ENCODE measurements around the gene IL4I1. TPM values are rescaled to one million over a fixed set of nuclear protein-coding genes. Genes with fewer than 3 reads are reported as not detected.

The IL4I1 gene
- total and polyA plus RNA-seq, 2 of the 8 experiments (the other 6 are each of a cell fraction or from before 2014, with no cell fraction given), result 0.41 to 0.76 TPM

DNA sequence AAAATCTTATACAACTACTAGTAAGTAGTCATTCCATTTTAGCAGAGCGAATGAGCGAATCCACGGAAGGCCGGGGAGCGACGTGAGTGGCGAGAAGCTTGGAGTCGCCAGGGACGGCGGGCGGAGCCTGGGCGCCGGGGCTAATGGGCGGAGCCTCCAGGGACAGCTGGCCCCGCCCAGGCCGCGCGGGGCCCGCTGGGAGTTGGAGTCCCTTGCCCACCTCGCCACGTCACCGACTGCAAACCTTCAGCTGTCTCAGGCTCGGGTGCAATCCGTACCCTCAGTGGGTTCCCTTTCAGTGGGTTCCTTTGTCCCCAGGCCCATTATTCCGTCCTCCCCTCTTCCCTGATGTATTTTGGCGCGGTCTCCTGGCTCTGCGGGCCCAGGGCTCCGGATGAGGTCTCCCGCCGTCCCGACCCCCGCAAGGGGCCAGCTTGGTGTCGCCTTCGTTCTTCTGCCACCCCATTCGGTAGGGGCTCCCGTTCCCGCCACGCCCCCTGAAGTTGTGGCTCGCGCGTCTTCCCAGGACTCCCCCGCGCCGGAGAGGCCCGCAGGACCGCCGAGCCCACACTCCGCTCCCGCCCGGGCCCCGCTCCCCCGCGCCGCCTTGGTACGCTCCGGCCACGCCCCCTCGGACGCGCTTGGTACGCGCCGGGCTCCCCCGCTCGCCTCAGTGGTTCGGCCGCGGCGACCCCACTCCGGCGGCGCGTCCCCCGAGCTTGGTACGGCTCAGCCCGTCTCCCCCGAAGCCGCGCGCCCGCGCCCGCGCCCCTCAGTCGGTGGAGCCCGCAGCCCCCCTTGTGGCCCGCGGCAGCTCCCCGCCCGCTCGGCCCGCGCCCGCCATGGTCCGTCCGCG is 46.0 kb downstream of the IL4I1 start, which contains the start of gene PTOV1 (continued):
- TF ChIP-seq, protein P1, sequence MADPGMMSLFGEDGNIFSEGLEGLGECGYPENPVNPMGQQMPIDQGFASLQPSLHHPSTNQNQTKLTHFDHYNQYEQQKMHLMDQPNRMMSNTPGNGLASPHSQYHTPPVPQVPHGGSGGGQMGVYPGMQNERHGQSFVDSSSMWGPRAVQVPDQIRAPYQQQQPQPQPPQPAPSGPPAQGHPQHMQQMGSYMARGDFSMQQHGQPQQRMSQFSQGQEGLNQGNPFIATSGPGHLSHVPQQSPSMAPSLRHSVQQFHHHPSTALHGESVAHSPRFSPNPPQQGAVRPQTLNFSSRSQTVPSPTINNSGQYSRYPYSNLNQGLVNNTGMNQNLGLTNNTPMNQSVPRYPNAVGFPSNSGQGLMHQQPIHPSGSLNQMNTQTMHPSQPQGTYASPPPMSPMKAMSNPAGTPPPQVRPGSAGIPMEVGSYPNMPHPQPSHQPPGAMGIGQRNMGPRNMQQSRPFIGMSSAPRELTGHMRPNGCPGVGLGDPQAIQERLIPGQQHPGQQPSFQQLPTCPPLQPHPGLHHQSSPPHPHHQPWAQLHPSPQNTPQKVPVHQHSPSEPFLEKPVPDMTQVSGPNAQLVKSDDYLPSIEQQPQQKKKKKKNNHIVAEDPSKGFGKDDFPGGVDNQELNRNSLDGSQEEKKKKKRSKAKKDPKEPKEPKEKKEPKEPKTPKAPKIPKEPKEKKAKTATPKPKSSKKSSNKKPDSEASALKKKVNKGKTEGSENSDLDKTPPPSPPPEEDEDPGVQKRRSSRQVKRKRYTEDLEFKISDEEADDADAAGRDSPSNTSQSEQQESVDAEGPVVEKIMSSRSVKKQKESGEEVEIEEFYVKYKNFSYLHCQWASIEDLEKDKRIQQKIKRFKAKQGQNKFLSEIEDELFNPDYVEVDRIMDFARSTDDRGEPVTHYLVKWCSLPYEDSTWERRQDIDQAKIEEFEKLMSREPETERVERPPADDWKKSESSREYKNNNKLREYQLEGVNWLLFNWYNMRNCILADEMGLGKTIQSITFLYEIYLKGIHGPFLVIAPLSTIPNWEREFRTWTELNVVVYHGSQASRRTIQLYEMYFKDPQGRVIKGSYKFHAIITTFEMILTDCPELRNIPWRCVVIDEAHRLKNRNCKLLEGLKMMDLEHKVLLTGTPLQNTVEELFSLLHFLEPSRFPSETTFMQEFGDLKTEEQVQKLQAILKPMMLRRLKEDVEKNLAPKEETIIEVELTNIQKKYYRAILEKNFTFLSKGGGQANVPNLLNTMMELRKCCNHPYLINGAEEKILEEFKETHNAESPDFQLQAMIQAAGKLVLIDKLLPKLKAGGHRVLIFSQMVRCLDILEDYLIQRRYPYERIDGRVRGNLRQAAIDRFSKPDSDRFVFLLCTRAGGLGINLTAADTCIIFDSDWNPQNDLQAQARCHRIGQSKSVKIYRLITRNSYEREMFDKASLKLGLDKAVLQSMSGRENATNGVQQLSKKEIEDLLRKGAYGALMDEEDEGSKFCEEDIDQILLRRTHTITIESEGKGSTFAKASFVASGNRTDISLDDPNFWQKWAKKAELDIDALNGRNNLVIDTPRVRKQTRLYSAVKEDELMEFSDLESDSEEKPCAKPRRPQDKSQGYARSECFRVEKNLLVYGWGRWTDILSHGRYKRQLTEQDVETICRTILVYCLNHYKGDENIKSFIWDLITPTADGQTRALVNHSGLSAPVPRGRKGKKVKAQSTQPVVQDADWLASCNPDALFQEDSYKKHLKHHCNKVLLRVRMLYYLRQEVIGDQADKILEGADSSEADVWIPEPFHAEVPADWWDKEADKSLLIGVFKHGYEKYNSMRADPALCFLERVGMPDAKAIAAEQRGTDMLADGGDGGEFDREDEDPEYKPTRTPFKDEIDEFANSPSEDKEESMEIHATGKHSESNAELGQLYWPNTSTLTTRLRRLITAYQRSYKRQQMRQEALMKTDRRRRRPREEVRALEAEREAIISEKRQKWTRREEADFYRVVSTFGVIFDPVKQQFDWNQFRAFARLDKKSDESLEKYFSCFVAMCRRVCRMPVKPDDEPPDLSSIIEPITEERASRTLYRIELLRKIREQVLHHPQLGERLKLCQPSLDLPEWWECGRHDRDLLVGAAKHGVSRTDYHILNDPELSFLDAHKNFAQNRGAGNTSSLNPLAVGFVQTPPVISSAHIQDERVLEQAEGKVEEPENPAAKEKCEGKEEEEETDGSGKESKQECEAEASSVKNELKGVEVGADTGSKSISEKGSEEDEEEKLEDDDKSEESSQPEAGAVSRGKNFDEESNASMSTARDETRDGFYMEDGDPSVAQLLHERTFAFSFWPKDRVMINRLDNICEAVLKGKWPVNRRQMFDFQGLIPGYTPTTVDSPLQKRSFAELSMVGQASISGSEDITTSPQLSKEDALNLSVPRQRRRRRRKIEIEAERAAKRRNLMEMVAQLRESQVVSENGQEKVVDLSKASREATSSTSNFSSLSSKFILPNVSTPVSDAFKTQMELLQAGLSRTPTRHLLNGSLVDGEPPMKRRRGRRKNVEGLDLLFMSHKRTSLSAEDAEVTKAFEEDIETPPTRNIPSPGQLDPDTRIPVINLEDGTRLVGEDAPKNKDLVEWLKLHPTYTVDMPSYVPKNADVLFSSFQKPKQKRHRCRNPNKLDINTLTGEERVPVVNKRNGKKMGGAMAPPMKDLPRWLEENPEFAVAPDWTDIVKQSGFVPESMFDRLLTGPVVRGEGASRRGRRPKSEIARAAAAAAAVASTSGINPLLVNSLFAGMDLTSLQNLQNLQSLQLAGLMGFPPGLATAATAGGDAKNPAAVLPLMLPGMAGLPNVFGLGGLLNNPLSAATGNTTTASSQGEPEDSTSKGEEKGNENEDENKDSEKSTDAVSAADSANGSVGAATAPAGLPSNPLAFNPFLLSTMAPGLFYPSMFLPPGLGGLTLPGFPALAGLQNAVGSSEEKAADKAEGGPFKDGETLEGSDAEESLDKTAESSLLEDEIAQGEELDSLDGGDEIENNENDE (IDR thresholded peaks at IDR 0.05; ENCODE audit: insufficient replicate concordance, low read length), result no peak
- TF ChIP-seq RFX5 (IDR thresholded peaks at IDR 0.05; ENCODE audit: borderline replicate concordance, low read depth, low read length) (no peak), NANOG (IDR thresholded peaks at IDR 0.05; ENCODE audit: insufficient read depth, low read depth, low read length, poor library complexity, severe bottlenecking) (no peak), TAF7 (optimal IDR thresholded peaks at IDR 0.05; ENCODE audit: borderline replicate concordance, low read depth, low read length) (peak; percentile 73), CHD2 (IDR thresholded peaks at IDR 0.05; ENCODE audit: low read length) (no peak), NRF1 (IDR thresholded peaks at IDR 0.05; ENCODE audit: low read depth, low read length) (no peak), BRCA1 (IDR thresholded peaks at IDR 0.05; ENCODE audit: low read depth, low read length) (peak; percentile 45; the same call in 1 of the 2 replicates), RNF2 (IDR thresholded peaks at IDR 0.05; ENCODE audit: borderline replicate concordance, low read depth, low read length, missing control alignments, poor library complexity, severe bottlenecking) (no peak), TCF12 (IDR thresholded peaks at IDR 0.05; ENCODE audit: low read depth, low read length) (no peak)

Data from H1 (cell line).